Stimulated activated CD8-positive, alpha-beta memory T cell treated with anti-CD3 and anti-CD28 coated beads, Interleukin-7, amount 100 ng/mL, for 4 hours (primary cell): ENCODE measurements around the gene CNIH1.
"Not testable (repeated sequence)": the region's sequence is repeated elsewhere in the genome, so short reads cannot be mapped to it uniquely, and the experiment has no call there.

Experiments used
- DNase-seq, 2 donors: peaks; one replicate each; pipeline ENCODE4 v3.0.0-alpha.2; 2020; ENCODE audit warnings: low read depth in 2 of 2

The CNIH1 gene

DNA sequence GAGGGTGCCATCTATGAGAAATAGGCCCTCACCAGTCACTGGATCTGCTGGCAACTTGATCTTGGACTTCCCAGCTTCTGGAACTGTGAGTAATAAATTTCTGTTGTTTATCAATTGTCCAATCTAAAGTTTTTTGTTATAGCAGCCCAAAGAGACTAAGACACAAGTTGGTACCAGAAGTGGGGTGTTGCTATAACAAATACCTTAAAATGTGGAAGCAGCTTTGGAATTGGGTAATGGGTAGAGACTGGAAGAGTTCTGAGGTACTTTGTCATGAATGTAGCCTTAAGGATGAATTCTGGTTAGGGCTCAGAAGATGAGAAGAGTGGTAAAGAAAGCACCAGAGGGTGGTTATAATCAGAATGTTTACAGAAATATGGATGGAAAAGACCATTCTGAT is 26.1 kb upstream of the CNIH1 start:
- no peak for DNase-seq

DNA sequence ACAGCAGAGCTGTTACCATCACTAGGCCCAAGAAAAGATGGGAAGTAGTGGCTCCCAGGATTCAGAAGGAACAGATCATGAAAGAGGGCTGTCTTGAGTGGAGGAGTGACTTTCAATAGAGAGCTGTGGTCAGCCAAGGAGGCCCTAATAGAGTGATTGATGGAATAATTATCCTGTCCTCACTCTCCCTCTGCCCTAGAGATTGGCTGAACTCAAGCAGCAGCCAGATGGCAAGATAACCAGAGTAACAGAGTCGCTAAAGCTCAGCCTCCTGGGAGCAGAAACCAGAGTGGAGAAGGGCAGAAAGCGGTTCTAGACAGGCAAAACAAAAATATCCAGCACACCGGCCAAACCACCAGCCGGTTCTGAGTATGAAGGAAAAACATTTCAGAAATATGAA is 24.5 kb upstream of the CNIH1 start:
- DNase-seq = no peak

DNA sequence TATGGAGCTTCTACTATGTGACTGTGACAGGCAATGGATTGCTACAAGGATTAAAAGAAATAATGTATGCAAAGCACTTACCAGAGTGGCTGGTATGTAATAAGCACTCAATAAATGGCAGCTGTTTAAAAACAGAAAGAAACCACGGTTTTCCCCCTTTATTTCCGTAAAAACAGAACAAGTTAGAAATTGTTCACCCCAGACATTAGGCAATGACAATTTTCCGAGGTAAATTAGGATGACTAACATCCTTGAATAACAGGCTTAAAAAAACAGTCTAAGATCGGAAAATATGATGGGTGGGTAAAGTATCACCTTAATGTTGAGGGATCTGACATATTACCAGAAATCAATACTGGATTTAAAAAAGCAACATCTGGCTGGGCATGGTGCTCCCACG is 20.9 kb upstream of the CNIH1 start:
- no peak for DNase-seq

DNA sequence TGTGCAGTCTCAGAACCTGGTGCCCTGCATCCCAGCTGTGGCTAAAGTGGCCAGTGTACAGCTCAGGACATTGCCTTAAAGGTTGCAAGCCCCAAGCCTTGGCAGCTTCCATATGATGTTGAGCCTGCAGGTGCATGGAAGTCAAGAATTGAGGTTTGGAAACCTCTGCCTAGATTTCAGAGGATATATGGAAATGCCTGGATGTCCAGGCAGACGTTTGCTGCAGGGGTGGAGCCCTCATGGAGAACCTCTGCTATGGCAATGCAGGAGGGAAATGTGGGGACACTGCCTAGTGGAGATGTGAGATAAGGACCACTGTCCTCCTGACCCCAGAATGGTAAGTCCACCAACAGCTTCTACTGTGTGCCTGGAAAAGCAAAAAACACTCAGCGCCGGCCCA is 17.9 kb upstream of the CNIH1 start:
- DNase-seq = no peak

DNA sequence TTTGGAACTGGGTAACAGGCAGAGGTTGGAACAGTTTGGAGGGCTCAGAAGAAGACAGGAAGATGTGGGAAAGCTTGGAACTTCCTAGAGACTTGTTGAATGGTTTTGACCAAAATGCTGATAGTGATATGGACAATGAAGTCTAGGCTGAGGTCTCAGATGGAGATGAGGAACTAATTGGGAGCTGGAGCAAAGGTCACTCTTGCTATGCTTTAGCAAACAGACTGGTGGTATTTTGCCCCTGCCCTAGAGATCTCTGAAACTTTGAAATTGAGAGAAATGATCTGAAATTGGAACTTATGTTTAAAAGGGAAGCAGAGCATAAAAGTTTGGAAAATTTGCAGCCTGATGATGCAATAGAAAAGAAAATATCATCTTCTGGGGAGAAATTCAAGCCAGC is 17.4 kb upstream of the CNIH1 start:
- not testable (repeated sequence) for DNase-seq

DNA sequence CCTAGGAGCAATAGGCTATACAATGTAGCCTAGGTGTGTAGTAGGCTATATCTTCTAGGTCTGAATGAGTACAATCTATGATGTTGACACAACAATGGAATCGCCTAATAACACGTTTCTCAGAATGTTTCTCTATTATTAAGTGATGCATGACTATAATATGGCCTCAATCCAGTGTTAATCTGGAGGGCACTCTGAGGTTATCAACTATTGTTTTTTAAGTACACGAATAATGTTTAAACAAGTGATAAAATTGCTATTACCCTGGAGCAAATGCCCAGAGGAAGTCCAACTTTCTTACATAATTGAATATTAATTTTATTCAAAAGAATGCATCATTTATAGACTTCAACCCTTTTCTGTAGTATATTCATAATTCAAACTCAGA is 16.4 kb upstream of the CNIH1 start:
- no peak for DNase-seq

DNA sequence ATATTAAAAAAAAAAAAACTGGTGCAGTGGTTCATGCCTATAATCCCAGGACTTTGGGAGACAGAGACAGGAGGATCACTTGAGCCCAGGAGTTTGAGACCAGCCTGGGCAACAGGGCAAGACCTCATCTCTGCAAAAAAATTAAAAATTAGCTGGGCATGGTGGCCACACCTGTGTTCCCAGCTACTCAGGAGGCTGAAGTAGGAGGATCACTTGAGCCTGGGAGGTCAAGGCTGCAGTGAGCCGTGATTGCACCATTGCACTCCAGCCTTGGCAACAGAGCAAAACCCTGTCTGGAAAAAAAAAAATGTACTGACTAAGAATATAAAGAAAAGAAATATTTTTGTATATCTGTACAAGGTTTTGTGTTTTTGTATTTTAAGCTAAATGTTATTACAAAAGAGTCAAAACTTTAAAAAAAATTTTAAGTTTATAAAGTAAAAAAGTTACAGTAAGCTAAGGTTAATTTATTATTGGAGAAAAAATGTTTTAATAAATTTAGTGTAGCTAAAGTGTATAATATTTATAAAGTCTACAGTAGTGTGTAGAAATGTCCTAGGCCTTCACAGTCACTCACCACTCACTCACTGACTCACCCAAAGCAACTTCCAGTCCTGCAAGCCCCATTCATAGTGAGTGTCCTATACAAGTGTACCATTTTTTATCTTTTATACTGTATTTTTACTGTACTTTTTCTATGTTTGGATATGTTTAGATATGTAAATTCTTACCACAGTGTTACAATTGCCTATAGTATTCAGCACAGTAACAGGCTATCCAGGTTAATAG is 15.8 kb upstream of the CNIH1 start:
- DNase-seq = not testable (repeated sequence)

DNA sequence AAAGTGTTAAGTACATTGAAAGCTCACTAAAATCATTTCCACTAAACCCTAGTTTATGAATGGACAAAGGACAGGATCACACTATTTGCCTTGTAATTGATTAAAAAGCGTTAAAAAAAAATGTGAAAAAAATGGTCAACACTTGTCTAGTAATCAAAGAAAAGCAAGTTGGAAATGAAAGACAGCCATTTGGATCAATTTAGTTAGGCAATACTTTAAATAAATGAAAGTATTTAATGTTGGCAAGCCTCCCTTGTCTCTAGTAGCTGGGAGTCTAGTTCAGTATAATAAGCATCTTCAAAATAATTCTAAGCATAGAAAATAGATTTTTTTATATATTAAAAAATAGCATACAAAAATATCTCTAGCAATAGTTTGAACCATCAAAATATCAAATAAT is 14.2 kb upstream of the CNIH1 start:
- no peak for DNase-seq

DNA sequence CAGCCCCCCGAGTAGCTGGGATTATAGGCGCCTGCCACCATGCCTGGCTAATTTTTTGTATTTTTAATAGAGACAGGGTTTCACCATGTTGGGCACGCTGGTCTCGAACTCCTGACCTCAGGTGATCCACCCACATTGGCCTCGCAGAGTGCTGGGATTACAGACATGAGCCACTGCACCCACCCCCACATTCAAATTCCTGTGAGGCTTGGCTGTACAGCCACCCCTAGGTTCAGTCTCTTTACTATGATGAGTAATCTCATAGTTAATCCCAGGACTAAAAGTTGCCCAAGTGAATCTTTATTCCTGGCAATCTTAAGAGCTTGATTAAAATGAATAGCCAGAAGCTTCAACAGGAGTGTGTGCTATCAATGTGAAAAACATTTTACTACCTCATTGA is 12.8 kb upstream of the CNIH1 start:
- not testable (repeated sequence) for DNase-seq

DNA sequence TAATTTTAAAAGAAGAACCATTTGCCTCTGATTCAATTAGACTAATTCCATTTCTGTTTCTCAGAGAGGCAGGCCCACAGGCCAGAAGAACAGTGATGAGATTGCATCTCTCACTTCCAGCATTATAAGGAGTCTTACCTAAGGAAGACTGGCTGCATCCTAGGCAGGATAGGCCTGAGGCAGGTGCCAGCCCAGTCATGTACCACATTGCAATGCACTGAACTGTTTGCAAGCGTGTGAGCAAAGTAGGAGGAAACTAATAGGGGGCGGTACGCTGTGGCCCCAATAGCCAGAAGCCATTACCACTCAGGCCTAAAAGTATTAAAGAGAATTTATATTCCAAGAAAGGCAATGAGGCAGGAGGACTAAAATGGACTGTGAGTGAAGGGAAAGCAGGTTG is 12.1 kb upstream of the CNIH1 start:
- no peak for DNase-seq

DNA sequence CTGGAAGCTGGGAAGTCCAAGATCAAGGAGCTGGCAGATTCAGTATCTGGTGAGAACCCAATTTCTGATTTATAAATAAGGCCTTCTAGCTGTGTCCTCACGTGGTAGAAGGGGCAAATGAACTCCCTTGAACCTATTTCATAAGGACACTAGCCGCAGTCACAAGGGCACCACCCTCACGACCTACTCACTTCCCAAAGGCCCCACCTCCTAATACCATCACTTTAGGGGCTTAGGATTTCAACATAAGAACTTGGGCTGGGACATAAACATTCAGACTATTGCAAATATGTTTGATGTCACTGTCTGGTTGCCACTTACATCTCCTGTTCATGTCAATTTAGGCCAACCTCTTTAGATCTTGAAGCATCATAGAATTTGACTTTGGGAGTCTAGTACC is 10.8 kb upstream of the CNIH1 start:
- no peak for DNase-seq

DNA sequence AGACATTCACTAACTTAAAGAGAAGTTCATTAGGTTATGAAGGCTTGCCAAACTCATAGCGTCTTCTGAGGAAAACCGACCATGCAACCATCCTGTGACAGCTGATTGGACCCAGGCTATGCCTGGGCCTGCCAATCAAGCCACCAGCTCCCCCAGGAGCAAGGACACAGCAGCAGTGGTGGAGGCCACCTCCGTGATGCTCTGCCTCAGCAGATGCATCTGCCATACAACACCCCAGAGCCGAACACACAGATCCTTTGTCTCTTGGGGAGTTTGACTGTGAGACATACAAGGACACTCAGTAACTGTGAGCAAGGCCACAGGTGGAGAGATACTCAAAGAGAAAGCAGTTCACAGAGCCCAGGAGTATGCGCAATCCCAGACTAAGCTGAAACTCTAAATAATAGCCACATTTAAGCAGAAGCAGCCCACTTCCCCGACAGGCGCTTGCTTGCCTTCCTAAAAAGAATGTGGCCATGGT is 10.0 kb upstream of the CNIH1 start:
- DNase-seq = no peak

DNA sequence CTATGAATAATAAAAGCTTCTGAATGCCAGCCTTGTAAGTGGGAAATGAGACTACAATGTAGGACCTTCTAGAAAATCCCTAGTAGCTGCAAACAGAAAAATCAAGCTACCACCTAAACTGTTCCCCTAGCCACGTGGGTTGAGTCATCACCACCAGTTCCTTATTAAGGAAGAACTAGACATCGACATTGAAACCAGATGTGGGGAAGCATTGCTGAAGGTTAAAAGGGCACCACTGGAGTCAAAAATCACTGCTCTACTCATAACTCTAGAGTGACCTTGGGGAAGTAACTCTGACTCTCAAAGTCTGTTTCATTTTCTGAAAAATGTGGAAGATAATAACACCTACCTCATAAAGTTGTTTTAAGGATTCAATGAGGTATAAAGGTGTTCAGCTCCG is 9.4 kb upstream of the CNIH1 start:
- no peak for DNase-seq

DNA sequence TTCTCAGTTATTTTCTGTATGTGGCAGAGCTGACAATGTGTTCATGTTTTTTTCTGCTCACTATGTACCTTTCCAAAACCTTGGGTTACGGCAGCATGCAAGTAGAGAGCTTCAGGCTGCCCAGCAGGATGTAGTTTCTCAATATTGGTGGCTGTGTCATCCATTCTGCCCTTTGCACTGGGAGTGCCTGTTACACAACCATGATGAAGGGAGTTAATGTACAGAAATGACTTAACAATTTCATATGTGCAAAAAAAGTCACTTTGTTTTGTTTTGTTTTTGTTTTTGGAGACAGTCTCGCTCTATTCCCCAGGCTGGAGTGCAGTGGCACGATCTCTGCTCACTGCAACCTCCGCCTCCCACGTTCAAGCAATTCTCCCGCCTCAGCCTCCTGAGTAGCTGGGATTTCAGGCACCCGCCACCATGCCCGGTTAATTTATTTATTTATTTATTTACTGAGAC is 6.1 kb upstream of the CNIH1 start:
- no peak for DNase-seq

DNA sequence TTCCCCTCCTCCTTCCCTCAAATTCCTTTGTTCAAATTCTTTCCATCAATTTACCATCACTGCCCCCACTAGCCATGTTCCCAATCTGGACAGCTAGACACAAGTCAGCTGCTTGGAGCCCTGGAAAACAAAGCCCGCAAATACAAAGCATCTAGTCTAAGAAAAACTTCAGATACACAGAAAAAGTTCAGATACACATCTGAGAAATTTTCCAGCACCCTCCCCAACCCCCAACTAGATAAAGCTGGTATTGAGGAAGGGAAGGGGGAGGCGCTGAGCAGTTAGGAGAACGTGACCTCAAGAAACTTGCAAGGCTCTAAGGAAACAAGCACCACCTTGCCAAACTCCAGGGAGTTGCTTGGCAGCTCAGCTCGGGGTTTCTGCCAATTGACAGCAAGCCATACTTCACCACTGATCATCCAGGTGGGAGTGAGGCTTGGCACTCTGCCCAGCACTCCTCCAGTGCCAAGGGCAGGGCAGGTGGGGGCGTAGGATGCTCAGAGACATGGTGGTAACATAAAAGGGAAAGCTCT is 5.1 kb upstream of the CNIH1 start:
- no peak for DNase-seq

DNA sequence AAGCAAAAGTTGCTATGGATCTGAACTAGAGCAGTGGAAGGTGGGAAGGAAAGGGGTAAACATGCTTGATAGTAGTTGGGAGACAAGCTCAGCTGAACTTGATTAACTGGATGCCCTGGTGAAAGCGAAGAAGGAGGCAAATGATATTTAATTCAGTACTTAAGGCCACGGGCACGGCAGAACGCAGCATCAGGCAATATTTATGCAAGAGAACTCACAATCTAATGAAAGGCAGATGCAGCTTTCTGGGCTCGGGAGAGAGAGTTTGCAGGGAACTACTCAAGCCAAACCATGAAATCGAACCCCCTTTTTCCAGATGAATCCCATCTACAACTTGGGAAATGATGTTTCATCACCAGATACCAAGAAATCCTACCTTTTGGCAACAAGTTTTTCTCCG is 3.5 kb upstream of the CNIH1 start:
- DNase-seq = no peak

DNA sequence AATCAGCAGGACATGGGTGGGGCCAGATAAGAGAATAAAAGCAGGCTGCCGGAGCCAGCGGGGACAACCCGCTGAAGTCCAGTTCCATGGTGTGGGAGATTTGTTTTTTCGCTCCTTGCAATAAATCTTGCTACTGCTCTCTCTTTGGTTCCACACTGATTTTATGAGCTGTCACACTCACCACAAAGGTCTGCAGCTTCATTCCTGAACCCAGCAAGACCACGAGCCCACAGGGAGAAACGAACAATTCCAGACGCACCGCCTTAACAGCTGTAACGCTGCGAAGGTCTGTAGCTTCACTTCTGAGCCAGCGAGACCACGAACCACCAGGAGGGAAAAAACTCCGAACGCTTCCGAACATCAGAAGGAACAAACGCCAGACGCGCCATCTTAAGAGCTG is 2.8 kb upstream of the CNIH1 start:
- DNase-seq = no peak

DNA sequence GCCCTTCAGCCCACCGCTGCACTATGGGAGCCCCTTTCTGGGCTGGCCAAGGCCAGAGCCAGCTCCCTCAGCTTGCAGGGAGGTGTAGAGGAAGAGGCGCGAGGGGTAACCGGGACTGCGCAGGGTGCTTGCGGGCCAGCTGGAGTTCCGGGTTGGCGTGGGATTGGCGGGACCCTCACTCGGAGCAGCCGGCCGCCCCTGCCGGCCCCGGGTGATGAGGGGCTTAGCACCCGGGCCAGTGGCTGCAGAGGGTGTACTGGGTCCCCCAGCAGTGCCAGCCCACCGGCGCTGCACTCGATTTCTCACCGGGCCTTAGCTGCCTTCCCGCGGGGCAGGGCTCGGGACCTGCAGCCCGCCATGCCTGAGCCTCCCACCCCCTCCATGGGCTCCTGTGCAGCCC is 1.8 kb upstream of the CNIH1 start:
- not testable (repeated sequence) for DNase-seq

DNA sequence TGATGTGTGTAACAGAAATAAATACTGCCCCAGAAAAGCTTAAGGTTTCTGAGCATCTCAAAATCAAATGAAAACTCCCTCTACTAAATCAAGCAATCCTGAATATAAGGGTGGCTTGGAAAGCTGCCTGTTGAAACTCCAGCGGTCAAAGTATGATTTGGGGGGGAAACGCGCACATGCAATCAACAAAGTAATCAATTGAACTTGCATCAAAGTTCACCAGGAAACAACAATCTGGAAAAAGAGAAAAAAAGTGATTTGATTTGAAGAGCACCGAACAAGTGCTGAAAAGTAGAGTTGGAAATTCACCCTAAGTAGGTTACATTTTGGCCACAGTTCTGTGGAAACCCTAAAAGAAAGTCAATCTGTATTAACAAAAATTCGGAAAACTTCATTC is 700 bp downstream of the CNIH1 start:
- no peak for DNase-seq

DNA sequence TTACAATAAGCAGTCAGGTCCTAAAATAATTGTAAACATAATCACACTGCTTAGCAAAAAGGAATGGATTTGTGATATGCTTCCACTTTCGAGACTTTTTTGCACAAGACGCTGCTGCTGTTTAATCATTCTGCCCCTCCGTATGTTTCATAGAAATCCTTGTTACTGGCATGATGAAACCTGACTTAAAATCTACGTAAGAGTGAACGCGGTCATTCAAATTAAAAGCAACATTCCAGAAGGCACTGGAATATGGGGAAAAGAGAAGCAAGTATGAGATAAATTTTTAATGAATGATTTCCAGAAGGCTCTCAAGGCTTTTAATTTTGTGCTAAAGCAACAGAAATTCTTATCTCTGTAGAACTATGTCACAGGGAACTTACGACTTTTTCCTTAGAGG is 1.1 kb downstream of the CNIH1 start:
- DNase-seq = no peak

DNA sequence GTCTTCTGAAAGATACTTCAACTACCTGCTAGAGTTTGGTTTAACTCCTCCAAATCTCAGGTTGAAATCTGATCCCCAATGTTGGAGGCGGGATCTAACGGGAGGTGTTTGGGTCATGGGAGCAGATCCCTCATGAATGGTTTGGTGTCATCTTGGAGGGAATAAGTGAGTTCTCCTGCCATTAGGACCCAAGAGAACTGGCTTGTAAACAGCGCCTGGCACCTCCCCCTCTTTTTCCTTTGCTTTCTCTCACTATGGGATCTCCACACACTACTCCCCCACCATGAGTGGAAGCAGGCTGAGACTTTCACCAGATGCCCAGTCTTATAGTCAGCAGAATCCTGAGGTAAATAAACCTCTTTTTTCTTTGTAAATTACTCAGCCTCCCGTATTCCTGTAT is 2.5 kb downstream of the CNIH1 start:
- DNase-seq = no peak

DNA sequence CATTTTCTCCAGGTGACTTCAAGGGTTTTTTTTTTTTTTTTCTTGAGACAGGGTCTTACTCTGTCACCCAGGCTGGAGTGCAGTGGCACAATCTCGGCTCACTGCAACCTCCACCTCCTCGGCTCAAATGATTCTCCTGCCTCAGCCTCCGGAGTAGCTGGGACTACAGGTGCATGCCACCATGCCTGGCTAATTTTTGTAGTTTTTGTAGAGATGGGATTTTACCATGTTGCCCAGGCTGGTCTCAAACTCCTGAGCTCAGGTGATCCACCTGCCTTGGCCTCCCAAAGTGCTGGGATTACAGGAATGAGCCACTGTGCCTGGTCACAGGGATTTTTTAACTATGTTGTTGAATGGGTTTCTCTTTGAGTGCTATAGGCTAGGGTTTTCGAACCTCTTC is 3.2 kb downstream of the CNIH1 start:
- DNase-seq = not testable (repeated sequence)

DNA sequence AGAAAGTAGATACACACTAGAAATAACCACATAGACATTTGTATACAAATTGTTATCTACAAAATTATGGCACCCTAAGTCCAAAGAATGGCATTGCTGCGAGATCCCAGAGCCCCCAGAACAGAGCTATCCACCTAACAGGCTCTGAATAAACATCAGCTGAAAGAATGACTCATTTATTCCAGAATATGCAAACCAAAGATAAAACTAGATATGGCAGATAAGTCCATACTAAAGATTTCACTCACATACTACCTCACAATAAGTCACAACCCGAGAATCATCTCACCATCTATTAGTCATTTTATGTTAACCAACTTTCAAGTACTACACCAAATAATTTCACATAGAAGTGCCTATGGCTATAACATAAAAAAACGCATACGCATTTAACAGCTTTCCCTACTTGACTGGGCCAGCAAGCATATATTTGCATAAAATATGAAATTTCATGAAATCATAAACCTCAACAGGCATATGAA is 5.6 kb downstream of the CNIH1 start:
- no peak for DNase-seq

DNA sequence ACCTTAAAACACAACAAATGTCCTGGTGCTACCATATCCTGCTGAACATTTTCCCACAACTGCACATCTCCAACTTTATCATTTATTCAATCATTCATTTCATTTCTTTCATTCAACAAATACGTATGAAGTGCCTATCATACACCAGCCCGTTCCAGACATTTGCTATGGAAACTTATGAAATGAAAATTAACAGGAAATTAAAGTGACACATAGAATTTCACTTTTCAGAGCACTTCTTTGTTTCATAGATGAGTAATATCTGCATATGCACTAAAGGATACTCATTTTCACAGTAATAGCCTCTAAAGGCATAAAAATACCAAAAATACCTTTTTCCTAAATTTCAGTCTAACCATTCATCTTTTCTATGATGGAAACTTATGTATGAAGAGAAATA is 12.6 kb downstream of the CNIH1 start:
- DNase-seq = no peak
